GM21526 (cell line): ENCODE results near the gene FAM193B.
"Not testable (repeated sequence)": the region's sequence is repeated elsewhere in the genome, so short reads cannot be mapped to it uniquely, and the experiment has no call there.

Experiments used
- ATAC-seq: cut with Tn5 transposase; IDR thresholded peaks from one replicate; pipeline ENCODE4 v1.9.1; 2021; ENCODE audit warnings: moderate library complexity; ENCODE audit not compliant: unreplicated experiment, low FRiP score

Gene FAM193B

DNA sequence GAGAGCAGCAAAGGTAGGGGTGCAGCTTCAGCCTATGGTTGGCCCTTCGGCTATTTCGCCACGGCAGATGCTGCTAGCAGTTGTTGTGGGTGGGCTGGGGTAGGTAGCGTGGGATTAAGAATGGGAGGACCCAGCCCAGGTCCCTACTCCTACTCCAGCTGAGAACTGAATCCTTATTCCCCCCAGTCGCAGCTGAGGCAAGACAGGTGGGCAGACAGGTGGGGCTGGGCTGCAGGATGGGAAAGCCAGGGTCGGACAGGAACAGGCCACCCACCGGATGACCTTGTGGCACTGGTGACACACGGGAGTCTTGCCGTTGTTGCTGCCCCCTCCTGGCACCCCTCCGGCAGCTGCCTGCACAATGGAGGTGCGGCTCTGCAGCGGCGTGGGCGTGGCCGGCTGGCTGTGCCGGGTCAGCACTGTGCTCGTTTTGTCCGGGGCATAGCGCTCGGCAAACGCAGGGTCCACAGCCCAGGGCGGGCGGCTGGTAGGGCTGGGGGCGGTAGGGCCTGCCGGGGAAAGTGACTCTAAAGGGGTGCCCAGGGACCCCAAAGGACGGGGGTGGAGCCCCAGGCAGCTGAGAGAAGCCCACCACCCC lies 65.1 kb downstream of the FAM193B start:
- no peak for ATAC-seq

DNA sequence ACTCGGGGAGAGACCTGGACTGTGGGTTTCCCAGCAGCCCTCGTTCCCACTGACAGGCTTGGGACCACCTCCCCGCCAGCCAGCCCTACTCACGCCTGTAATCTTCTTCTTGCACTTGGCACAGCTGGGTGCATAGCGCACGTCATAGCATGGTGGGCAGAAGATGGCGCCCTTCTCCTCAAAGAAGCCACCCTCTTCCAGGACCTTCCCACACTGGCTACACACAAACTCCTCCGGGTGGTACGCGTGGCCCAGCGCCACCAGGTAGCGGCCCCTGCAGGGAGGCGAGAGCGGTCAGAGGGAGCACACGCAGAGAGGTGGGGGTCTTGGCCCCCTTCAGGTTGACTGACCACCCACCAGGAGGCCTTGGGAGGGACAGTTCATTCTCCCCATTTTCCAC lies 66.4 kb downstream of the FAM193B start:
- no peak for ATAC-seq

DNA sequence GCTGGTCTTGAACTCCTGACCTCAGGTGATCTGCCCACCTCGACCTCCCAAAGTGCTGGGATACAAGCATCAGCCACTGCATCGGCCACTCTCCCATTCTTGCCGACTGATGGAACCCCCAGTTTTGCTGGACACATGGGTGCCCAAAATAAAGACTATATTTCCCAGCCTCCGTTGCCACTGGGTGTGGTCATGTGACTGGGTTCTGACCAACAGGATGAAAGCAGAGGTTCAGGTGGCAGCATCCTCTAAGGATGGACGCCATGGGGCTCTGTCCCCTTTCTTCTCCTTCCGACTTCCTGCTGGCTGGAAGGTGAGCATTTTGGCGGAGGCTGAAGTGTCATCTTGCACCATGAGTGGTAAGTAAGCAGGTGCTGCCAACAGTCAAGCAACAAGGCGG lies 67.2 kb downstream of the FAM193B start:
- no peak for ATAC-seq

DNA sequence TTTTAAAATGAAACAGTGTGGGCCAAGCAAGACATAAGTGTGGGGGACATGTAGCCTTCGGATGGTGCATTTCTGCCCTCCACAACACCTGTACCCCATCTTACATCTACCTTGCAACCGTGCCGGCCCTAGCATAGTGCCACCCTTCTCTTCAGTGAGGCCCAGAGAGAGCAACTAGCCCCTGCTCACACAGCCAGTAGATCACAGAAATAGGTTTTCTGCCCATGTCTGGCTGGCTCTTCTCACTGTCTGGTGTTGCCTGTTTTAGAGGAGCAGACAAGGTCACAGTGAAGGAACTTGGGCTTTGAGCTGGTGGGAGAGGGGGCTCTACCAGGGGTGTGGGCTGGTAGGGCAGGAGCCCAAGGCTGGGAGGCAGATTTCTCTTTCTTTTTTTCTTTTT lies 68.1 kb downstream of the FAM193B start:
- no peak for ATAC-seq

DNA sequence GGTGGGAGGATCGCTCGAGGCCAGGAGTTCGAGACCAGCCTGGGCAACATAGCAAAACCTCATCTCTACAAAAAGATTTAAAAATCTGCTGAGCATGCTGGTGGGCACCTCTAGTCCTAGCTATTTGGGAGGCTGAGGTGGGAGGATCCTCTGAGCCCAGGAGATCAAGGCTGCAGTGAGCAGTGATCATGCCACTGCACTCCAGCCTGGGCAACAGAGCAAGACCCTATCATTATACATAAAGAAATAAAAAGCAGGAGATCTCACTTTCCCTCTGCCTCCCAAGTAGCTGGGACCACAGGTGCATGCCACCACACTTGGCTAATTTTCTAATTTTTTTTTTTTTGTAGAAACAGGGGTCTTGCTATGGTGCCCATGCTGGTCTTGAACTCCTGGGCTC lies 68.6 kb downstream of the FAM193B start:
- not testable (repeated sequence) for ATAC-seq

DNA sequence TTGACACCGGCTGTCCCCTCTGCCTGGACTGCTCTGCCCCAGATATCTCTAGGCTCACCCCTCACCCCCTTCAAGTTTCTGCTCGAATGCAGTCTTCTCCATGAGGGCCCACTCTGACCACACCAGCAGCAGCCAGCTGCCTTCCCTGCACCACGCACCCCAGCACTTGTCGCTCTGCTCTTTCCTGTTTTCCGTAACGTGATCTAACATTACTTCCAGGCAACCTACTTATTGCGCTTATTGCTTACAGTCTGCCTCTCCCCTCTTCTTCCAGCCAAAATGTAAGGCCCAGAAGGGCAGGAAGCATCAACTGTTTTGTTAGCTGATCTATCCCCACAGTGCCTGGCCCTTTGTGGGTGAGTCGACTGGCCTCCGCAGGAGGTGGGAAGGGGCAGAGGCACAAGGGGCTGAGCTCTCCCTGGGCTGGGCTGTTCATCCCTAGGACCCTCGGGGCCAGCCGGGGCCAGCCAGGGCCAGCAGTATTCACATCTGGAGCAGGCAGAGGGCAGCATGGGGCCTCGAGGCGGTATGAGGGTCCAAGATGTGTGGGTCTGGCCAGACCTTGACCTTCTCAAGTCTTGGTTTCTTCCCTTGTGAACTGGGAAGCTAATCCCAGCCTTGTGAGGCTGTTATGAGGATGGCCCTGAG lies 69.3 kb downstream of the FAM193B start:
- no peak for ATAC-seq

DNA sequence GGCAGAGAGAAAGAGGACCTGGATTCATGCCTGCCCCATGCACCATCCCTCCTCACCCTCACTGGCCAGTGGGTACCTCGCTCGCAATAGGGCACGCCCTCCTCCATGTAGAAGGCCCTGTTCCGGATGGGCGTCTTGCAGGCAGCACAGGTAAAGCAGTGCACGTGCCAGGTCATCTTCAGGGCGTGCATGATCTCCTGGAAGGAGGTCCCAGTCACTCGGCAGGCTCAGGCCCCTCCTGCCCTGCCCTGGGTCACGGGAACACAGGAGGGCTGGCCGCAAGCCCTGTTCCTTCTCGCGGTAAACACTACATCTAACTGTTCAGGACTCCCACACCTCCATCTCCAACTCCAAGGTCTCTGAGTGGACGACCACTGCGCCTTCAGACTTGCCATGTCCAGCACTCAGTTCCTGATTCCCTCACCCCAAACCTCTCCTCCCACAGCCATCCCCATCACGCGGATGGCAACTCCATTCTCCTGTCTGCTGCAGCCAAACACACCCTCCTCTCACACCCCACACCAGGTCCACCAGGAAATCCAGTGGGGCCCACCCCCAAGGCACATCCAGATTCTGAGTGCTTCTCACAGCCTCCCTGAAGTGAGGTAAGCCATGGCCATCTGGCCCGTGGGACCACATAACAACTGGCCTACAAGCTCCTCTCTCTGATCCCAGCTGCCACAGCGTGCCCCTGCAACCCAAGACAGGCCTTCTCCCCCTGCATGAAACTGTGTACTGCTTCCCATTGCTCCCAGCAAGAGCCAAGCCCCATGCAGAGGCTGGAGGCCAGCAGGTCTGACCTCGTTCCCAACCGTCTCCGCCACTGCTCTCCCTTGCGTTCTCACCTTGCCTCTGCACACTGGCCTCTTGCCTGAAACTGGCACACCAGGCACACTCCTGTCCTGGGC lies 70.1 kb downstream of the FAM193B start:
- no peak for ATAC-seq

DNA sequence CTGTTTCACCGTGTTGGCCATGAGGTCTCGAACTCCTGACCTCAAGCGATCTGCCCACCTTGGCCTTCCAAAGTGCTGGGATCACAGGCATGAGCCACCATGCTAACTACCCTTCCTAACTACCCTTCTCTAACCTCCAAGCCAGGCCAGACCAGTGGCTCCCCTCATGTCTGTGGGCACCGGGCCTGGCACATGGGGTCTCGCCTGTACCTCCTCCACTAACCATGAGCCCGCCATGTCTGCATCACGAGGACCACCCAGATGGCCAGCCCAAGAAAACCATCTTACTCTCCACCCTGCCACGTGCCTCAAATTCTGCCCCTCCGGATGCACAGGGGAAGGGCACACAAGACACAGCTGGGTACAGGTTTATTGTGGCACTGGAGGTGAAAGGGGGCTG lies 71.3 kb downstream of the FAM193B start:
- no peak for ATAC-seq

DNA sequence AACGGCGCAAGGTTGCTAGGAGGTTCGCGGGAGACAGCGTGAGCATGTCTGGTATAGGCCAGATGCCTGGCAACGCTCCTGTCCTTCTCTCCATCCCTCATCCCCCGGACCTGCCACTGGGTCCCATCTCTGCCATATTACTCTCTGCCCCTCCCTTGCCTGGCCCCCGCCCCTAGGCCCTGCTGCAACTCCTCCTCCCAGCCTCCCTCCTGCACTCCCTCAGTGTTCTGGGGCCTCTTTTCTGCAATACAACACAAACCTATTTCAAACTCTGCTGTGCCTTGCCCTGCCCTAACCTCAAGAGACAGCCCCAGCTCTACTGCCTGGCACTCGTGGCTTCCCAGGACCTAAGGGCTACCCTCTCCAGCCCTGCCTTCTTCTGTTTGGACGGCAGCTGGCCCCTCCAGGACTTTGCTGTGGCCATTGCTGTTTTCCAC lies 72.0 kb downstream of the FAM193B start:
- ATAC-seq, result no peak

DNA sequence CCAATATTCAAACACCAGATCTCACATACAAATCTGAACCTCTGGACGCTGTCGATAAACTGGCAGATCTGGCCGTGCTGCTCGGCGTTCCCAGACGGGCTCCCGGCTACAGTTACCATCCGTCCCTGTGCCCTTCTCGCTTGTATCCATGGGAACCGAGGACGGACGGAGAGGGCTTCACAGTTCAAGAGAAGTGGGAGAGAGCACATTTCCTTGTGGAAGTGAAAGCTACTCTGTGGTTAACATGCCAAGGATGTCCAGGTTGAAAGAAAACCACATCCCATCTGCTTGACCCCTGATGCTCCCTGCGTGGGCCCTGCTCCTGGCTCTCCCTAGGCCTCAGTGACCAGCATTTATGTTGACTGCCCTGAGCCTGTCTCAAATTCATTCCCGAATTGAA lies 74.6 kb downstream of the FAM193B start:
- no peak for ATAC-seq

DNA sequence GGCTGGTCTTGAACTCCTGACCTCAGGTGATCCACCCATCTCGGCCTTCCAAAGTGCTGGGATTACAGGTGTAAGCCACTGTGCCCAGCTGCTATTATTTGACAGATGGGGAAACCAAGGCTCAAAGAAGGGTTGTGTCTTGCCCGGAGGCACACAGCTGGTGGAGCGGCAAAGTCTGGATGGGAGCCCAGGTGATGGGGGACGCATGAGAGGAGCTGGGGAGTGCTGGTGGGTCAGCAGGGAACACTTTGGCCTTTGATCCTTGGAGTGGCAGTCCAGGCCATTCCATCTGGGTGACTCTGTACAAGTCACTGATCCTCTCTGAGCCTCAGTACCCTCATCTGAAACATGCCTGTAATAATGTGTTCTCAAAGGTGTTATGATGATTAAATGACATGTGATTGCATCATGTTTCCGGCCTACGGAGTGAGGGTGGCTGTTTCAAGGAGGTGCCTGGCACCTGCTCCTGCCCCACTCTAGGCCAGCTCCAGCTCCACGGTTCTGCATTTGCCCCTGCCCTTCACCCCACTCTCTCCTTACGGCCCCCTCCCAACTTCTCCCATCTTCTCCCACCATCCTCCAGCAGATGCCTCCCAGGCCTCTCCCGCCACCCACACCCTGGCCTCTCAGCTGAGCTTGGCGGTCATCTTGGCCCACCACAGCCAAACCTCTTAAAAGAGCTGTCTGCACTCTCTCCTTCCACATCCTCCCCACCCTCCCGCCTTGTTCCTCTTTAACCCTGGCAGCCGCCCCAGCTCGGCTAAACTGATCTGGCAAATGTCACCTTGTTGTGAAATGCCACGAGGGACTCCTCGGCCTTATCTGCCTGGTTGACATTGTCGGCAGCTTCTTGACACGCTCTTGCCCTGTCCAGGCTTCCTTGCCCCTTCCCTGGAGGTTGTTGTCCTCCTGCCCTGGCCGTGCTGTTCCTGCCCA lies 75.4 kb downstream of the FAM193B start:
- ATAC-seq, result no peak

DNA sequence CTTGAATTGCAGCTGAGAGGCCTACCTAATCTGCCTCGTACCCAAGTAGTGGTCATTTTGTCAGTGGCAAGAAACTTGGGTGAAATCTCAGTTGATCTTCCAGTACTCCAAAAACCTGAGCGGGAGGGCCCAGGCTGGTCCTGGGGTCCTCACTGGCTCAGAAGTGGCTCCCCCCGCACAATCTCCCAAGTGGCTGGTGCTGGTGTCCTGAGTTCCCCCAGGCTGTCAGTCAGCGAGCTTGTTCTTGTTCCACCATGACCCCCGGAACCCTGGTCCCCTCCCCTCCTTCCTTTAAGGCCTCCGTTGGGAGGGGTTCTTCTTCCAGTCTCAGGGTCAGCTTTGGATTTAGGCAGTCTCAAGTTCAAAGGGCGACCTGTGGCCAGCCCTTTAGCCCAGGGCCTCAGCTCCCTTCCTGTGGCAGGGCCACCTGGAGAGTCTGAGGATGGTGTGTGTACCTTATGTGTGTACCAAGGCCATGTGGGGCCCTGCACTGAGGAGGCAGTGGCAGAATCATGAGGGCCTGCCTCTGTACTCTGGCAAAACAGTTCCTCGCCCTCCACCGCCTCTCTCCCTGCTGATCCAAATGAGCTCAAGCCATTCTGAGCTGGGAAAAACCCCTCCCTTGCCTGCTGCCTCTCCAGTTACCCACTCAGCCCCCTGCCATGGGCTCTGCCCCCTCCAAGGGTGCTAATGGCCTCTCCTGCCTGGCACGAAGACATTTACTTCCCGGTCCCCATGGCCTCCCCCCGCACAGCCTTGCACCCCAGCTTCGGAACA lies 76.5 kb downstream of the FAM193B start:
- ATAC-seq, result no peak

DNA sequence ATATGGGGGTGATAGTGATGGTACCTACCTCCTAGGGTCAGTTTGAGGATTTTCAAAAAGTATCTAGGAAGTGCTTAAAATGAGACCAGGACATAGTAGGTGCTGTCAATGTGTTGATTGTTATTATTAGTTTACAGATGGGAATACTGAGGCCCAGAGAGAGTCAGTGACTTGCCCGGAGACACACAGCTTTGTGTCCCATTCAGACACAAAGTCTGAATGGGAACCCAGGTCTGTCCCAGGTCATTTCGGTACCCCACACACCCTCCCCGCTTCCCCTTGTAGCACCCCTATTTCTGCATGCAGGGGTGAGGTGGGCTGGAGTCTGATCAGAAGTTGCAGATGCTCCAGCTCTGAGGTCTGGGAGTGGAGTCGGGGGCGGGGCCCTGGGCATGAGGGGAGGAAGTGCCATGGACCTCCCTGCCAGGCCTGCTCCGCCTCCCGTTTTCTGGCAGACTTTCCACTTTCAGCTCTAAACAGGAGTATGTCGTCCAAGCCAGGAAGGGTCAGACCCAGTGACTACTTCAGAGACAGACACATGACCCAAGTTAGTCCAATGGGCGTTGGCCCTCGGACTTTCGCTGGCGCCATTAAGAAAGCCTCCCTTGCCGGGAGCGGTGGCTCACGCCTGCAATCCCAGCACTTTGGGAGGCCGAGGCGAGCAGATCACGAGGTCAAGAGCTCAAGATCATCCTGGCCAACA lies 77.7 kb downstream of the FAM193B start:
- ATAC-seq, result no peak

DNA sequence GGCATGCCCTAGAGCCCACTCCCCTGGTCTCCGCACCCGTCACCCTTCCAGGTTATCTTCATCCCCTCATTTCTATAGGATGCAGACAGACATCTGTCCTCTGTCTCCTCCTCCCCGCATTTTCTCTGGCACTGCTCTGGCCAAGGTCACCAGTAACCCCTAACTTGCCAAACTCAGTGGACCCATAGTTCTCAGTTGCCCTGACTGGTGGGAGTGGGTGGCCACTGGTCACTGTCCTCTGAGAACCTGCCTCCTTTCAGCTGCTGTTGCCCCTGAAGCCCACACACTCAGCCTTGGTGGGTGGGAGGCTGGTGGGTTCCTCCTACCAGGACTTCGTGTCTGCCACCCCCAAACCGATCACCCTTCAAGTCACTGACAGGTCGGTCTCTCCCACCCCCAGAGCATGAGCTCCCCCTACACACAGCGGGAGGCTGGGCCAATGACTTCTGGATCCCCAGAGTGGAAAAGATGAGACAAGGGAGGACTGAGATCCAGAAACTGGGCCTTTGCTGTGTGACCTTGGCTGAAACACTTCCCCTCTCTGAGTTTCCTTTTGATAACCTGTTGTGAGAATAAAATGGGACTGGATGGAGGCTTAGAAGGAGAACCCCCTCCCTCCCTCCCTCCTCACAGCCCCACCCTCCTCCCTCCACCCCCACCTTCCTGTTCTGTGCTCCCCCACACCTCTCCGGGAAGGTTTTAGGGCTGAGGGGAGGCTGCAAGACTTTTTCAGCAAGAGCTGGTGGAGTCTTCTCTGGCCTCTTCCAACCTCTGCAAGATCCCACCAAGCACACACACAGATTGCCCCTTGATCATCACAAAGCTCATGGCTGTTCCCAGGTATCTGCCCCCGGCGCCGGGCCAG lies 78.6 kb downstream of the FAM193B start:
- ATAC-seq, result no peak

DNA sequence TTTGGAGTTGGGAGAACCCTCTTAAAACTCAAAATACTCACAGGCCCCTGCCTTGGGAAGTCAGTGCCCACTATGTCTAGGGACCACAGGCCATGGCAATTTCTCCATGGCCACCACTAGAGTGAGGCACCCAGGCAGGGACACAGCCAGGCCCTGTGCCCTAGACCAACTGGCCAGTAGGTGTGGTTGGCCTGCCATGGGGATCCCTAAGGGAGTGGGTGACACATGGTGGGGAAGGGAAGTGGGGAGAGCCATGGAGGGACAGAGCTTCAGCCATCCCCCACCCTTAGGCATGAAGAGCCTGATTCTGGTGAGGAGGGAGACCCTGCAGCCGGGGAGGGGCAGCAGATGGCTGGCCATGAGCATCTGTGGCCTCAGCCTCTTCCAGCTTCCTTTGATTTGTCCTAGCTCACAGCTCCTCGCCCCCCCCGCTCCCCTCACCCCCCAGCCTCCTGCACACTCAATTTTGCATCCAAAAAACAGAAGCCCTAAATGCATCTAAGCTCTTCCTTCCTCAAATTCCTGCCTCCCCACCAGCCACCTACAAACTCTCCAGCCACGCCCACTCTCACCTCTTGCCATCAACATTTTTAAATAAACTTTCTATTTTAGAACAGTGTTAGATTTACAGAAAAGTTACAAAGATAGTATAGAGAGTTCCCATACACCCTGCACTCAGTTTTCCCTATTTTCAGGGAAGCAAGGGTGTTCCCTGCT lies 79.4 kb downstream of the FAM193B start:
- ATAC-seq, result no peak

DNA sequence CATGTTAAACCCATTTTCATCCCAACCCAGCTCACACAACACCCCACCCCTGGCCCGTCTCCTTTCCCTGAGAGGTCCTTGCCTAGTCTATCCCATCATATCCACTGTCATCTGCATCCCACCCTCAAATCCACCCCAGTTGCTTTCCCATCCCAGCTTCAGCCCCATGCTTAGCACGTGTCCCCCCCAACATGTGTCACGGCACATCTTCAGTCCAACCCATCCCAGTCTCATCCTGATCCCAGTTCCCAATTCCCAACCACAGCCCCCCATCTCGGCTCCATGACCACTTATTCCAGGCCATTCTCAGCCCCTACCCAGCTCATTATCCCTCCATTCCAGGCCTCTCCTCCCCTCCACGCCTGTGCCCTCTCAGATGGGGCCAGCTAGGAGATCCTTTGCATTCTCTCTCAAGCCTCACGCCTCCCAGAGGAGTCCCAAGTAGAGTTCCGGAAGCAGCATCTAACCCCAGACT lies 80.3 kb downstream of the FAM193B start:
- no peak for ATAC-seq

DNA sequence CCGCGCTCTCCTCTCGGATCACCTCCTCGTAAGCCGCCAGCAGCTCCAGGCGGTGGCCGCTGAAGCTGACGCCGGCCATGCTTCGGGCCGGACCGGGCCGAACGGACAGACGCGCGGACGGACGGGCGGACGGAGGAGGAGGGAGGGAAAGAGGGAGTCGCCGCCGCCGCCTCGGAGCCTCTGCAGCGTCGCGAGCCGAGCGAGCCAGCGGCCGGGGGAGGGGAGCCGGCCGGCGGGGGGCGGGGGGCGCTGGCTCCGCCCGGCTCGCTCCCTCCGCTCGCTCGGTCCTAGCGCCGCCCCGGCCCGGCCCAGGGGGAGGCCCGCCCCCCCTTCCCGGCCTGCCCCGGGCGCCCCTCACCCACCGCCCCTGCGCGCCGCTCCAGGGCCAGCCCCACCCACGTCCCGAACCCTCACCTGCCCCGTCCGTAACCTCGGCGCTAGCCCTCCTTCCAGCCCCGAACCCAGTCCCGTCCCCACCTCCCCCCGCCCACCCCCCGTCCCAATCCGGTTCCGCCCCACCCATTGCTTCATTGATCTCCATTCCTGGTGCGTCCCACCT lies 80.8 kb downstream of the FAM193B start, which contains the start of gene DBN1:
Gene DBN1, minus strand, starts transcription at position 192 of the 559 bp plus-strand sequence. Its CDS starts 113 bp downstream, at position 79.
- ATAC-seq, result no peak
